ENCODE data around the gene ATP2B2.

DNA sequence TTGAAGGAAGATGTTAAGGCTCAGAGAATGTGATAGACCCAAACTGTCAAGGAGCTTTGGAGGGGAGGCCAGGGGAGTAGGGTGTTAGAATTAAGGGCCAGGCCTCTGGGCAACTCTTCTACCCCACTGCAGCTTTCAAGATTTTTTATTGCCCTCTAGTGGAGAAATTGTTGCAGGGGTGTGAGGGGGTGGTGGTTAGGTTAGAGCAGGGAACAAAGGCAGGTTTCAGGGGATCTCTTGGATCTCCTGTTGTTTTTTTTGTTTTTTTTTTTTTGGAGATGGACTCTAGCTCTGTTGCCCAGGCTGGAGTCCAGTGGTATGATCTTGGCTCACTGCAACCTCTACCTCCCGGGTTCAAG lies 183.1 kb downstream of the ATP2B2 start:
- TF ChIP-seq IRF2 (CRISPR knock-in tag; IDR thresholded peaks at IDR 0.05) (no peak), ZNF23 (CRISPR knock-in tag; IDR thresholded peaks at IDR 0.05) (no peak), SLC30A9 (CRISPR knock-in tag; IDR thresholded peaks at IDR 0.05) (no peak), SMC3 (conservative IDR thresholded peaks at IDR 0.05; ENCODE audit: insufficient read depth, low read depth, low read length) (peak; percentile 31; the same call in 1 of the 2 replicates), TAF7 (tag; IDR thresholded peaks at IDR 0.05) (no peak), POLR2AphosphoS5 (IDR thresholded peaks at IDR 0.05; ENCODE audit: control insufficient read depth, insufficient read depth, low read depth, low read length) (no peak), ATF7 (IDR thresholded peaks at IDR 0.05) (no peak), PHF8 (IDR thresholded peaks at IDR 0.05; ENCODE audit: borderline replicate concordance, low read length) (no peak), CHCHD3 (CRISPR knock-in tag; IDR thresholded peaks at IDR 0.05) (no peak)
- TF ChIP-seq, protein P1, sequence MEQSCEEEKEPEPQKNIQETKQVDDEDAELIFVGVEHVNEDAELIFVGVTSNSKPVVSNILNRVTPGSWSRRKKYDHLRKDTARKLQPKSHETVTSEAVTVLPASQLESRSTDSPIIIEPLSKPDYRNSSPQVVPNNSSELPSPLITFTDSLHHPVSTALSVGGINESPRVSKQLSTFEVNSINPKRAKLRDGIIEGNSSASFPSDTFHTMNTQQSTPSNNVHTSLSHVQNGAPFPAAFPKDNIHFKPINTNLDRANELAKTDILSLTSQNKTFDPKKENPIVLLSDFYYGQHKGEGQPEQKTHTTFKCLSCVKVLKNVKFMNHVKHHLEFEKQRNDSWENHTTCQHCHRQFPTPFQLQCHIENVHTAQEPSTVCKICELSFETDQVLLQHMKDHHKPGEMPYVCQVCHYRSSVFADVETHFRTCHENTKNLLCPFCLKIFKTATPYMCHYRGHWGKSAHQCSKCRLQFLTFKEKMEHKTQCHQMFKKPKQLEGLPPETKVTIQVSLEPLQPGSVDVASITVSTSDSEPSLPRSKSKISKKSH (CRISPR knock-in tag; IDR thresholded peaks at IDR 0.05) = no peak
- TF ChIP-seq, protein P2, sequence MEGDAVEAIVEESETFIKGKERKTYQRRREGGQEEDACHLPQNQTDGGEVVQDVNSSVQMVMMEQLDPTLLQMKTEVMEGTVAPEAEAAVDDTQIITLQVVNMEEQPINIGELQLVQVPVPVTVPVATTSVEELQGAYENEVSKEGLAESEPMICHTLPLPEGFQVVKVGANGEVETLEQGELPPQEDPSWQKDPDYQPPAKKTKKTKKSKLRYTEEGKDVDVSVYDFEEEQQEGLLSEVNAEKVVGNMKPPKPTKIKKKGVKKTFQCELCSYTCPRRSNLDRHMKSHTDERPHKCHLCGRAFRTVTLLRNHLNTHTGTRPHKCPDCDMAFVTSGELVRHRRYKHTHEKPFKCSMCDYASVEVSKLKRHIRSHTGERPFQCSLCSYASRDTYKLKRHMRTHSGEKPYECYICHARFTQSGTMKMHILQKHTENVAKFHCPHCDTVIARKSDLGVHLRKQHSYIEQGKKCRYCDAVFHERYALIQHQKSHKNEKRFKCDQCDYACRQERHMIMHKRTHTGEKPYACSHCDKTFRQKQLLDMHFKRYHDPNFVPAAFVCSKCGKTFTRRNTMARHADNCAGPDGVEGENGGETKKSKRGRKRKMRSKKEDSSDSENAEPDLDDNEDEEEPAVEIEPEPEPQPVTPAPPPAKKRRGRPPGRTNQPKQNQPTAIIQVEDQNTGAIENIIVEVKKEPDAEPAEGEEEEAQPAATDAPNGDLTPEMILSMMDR (IDR thresholded peaks at IDR 0.05 in 2 of 3, conservative IDR thresholded peaks at IDR 0.05 in 1 of 3; ENCODE audit: insufficient read depth in 2 of 3, low read depth in 1 of 3, low read length in 3 of 3) = peak; percentile 70 to 77 (median 71); a peak in 5 of 6 replicates
